ENCODE measurements around the gene RALY. TPM values are rescaled to one million over a fixed set of nuclear protein-coding genes. Genes with fewer than 3 reads are reported as not detected.
A peak's percentile ranks its signal among the peaks of the same experiment; 100 is the strongest.

Gene RALY
- total and polyA plus RNA-seq, 4 experiments from 2014 or later = 112 to 218 (median 153) TPM

- POLR2A ChIA-PET (ENCODE audit: partially characterized antibody) = no interaction called here
- Histone ChIP-seq H3K27ac (ENCODE audit: low read depth, low read length) (no peak overlapping the region), H3K27me3 (ENCODE audit: insufficient read depth, low read length) (no peaks in the 10 kb centered on the region), H3K36me3 (ENCODE audit: insufficient read depth, low read length) (no peaks in the 10 kb centered on the region), H3K4me3 (ENCODE audit: low read length in 2 of 2) (no peak overlapping the region), H3K9me3 (ENCODE audit: control insufficient read depth in 1 of 2, low read length in 2 of 2) (no peaks in the 10 kb centered on the region), H3K4me1 (ENCODE audit: insufficient read depth, low read length) (peaks cover 18% of the 10 kb centered on the region)
- CTCF ChIA-PET (ENCODE audit: partially characterized antibody) = no interaction called here
- peaks cover 14 to 26% (median 16%) of the 10 kb centered on the region in 4 donors for H3K4me1 Mint-ChIP-seq
- DNase-seq = no peak
- peak overlapping the region in 2 of 7 donors; percentile 25 to 38 for H3K27ac Mint-ChIP-seq
- H3K9me3 Mint-ChIP-seq = peaks cover 0 to 5% (median 0%) of the 10 kb centered on the region in 8 donors
- intact Hi-C loops (cut with micrococcal nuclease) = loop anchor here (5.0 kb wide), 2 partner anchors 187 to 673 kb away; partner anchors contain the start of genes AHCY and SNTA1
- peaks cover 4 to 21% of the 10 kb centered on the region in 2 donors for H3K36me3 Mint-ChIP-seq
- H3K27me3 Mint-ChIP-seq = peaks cover 0 to 2% of the 10 kb centered on the region in 2 donors
- peak overlapping the region in 4 of 8 donors; percentile 0 to 50 (median 28) for H3K4me3 Mint-ChIP-seq
Measured at GRCh38 chr20:34114809-34115208, 121.1 kb downstream of the RALY start.

DNA sequence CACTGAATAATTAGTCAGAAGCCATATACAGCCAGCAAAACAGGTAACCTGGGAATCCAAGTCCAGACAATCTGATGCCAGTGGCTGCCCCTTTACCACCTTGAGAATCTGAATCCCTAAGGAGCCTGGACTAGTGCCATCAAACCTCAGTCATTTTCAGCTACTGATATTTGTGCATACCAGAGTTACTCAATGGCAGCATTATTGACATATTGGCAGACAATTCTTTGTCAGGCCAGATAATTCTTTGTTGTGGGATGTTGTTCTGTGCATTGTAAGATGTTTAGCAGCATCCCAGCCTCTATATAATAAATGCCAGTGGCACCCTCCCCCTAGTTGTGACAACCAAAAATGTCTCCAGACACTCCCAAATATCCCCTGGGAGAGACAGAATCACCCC lies 121.5 kb downstream of the RALY start:
- CTCF ChIA-PET (ENCODE audit: partially characterized antibody) = no interaction called here
- POLR2A ChIA-PET (ENCODE audit: partially characterized antibody) = no interaction called here
- intact Hi-C loops (cut with micrococcal nuclease) = no loop called here
- peaks cover 11 to 22% (median 13%) of the 10 kb centered on the region in 4 donors for H3K4me1 Mint-ChIP-seq
- Histone ChIP-seq H3K27me3 (ENCODE audit: insufficient read depth, low read length) (no peaks in the 10 kb centered on the region), H3K27ac (ENCODE audit: low read depth, low read length) (no peak overlapping the region), H3K36me3 (ENCODE audit: insufficient read depth, low read length) (no peaks in the 10 kb centered on the region), H3K4me1 (ENCODE audit: insufficient read depth, low read length) (peaks cover 14% of the 10 kb centered on the region), H3K9me3 (ENCODE audit: control insufficient read depth in 1 of 2, low read length in 2 of 2) (no peaks in the 10 kb centered on the region), H3K4me3 (ENCODE audit: low read length in 2 of 2) (no peak overlapping the region)
- H3K27ac Mint-ChIP-seq = peak overlapping the region in 1 of 7 donors; percentile 38
- H3K27me3 Mint-ChIP-seq = peaks cover 0 to 2% of the 10 kb centered on the region in 2 donors
- H3K36me3 Mint-ChIP-seq = peaks cover 2 to 19% of the 10 kb centered on the region in 2 donors
- DNase-seq = no peak
- H3K9me3 Mint-ChIP-seq = peaks cover 0 to 5% (median 0%) of the 10 kb centered on the region in 8 donors
- no peak overlapping the region for H3K4me3 Mint-ChIP-seq

GRCh38 chr20:34120213-34120612 lies 126.5 kb downstream of the RALY start:
- POLR2A ChIA-PET (ENCODE audit: partially characterized antibody) = interaction anchor here (1.0 kb wide), 1 partner anchor 9 kb away, joined by 3 read pairs; no protein-coding TSS in a partner anchor
- Histone ChIP-seq H3K27me3 (ENCODE audit: insufficient read depth, low read length) (no peaks in the 10 kb centered on the region), H3K4me3 (ENCODE audit: low read length in 2 of 2) (no peak overlapping the region), H3K4me1 (ENCODE audit: insufficient read depth, low read length) (no peaks in the 10 kb centered on the region), H3K27ac (ENCODE audit: low read depth, low read length) (no peak overlapping the region), H3K9me3 (ENCODE audit: control insufficient read depth in 1 of 2, low read length in 2 of 2) (no peaks in the 10 kb centered on the region), H3K36me3 (ENCODE audit: insufficient read depth, low read length) (no peaks in the 10 kb centered on the region)
- Mint-ChIP-seq H3K27ac (no peak overlapping the region), H3K4me1 (no peaks in the 10 kb centered on the region), H3K27me3 (peaks cover 2 to 6% of the 10 kb centered on the region in 2 donors), H3K4me3 (no peak overlapping the region), H3K36me3 (no peaks in the 10 kb centered on the region), H3K9me3 (no peaks in the 10 kb centered on the region)
- intact Hi-C loops (cut with micrococcal nuclease) = no loop called here
- DNase-seq = no peak
- CTCF ChIA-PET (ENCODE audit: partially characterized antibody) = interaction anchor here (3.4 kb wide), 1 partner anchor 9 kb away, joined by 12 read pairs; no protein-coding TSS in a partner anchor

- Mint-ChIP-seq H3K27ac (no peak overlapping the region), H3K9me3 (no peaks in the 10 kb centered on the region), H3K27me3 (peaks cover 6 to 8% of the 10 kb centered on the region in 2 donors), H3K36me3 (no peaks in the 10 kb centered on the region), H3K4me3 (no peak overlapping the region), H3K4me1 (no peaks in the 10 kb centered on the region)
- ChIA-PET POLR2A (ENCODE audit: partially characterized antibody) (no interaction called here), CTCF (ENCODE audit: partially characterized antibody) (interaction anchor here (1.5 kb wide), 1 partner anchor 207 kb away, joined by 3 read pairs; no protein-coding TSS in a partner anchor)
- Histone ChIP-seq H3K4me3 (ENCODE audit: low read length in 2 of 2) (no peak overlapping the region), H3K27me3 (ENCODE audit: insufficient read depth, low read length) (no peaks in the 10 kb centered on the region), H3K4me1 (ENCODE audit: insufficient read depth, low read length) (no peaks in the 10 kb centered on the region), H3K36me3 (ENCODE audit: insufficient read depth, low read length) (no peaks in the 10 kb centered on the region), H3K27ac (ENCODE audit: low read depth, low read length) (no peak overlapping the region), H3K9me3 (ENCODE audit: control insufficient read depth in 1 of 2, low read length in 2 of 2) (no peaks in the 10 kb centered on the region)
- intact Hi-C loops (cut with micrococcal nuclease) = no loop called here
- no peak for DNase-seq
Measured at GRCh38 chr20:34122274-34122980, 128.7 kb downstream of the RALY start.

DNA sequence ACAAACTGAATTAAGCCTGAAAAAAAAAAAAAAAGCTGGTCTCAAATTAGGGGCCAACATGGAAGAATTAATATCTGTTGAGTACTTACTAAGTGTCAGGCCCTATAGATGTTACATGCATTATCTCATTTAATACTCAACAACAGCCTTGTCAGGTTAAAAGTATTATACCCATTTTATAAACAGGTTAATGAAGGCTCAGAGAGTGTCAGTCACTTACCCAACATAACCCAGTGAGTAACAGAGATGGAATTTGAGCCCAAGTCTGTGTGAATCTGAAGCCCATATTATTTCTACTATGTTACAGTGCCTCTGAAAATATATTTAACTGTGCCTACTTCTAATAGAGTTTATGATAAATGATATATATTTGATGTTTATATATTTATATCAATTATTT lies 129.6 kb downstream of the RALY start:
- Mint-ChIP-seq H3K36me3 (no peaks in the 10 kb centered on the region), H3K4me3 (no peak overlapping the region), H3K4me1 (no peaks in the 10 kb centered on the region), H3K27me3 (peaks cover 6 to 10% of the 10 kb centered on the region in 2 donors), H3K9me3 (no peaks in the 10 kb centered on the region), H3K27ac (no peak overlapping the region)
- Histone ChIP-seq H3K4me1 (ENCODE audit: insufficient read depth, low read length) (no peaks in the 10 kb centered on the region), H3K9me3 (ENCODE audit: control insufficient read depth in 1 of 2, low read length in 2 of 2) (no peaks in the 10 kb centered on the region), H3K36me3 (ENCODE audit: insufficient read depth, low read length) (no peaks in the 10 kb centered on the region), H3K27ac (ENCODE audit: low read depth, low read length) (no peak overlapping the region), H3K4me3 (ENCODE audit: low read length in 2 of 2) (no peak overlapping the region), H3K27me3 (ENCODE audit: insufficient read depth, low read length) (no peaks in the 10 kb centered on the region)
- DNase-seq = no peak
- intact Hi-C loops (cut with micrococcal nuclease) = no loop called here
- CTCF ChIA-PET (ENCODE audit: partially characterized antibody) = no interaction called here
- POLR2A ChIA-PET (ENCODE audit: partially characterized antibody) = no interaction called here

- no peaks in the 10 kb centered on the region for H3K27me3 ChIP-seq (ENCODE audit: insufficient read depth, low read length)
- Mint-ChIP-seq H3K27ac (no peak overlapping the region), H3K4me1 (peaks cover 3 to 4% (median 4%) of the 10 kb centered on the region in 4 donors), H3K4me3 (no peak overlapping the region), H3K36me3 (no peaks in the 10 kb centered on the region), H3K27me3 (peaks cover 6 to 8% of the 10 kb centered on the region in 2 donors), H3K9me3 (no peaks in the 10 kb centered on the region)
- H3K9me3 ChIP-seq (ENCODE audit: control insufficient read depth in 1 of 2, low read length in 2 of 2) = no peaks in the 10 kb centered on the region
- DNase-seq = no peak
- intact Hi-C loops (cut with micrococcal nuclease) = loop anchor here (5.0 kb wide), 1 partner anchor 1222 kb away; no protein-coding TSS in a partner anchor
- peaks cover 4% of the 10 kb centered on the region for H3K4me1 ChIP-seq (ENCODE audit: insufficient read depth, low read length)
- POLR2A ChIA-PET (ENCODE audit: partially characterized antibody) = no interaction called here
- H3K27ac ChIP-seq (ENCODE audit: low read depth, low read length) = no peak overlapping the region
- H3K4me3 ChIP-seq (ENCODE audit: low read length in 2 of 2) = no peak overlapping the region
- no peaks in the 10 kb centered on the region for H3K36me3 ChIP-seq (ENCODE audit: insufficient read depth, low read length)
- CTCF ChIA-PET (ENCODE audit: partially characterized antibody) = interaction anchor here (0.7 to 1.2 kb wide), 3 partner anchors 33 to 210 kb away, joined by 3 read pairs; no protein-coding TSS in a partner anchor
Measured at GRCh38 chr20:34124469-34125249, 130.9 kb downstream of the RALY start.

- intact Hi-C loops (cut with micrococcal nuclease) = loop anchor here (2.0 to 5.0 kb wide), 2 partner anchors 15 to 1225 kb away; partner anchors contain the start of gene EIF2S2
- Histone ChIP-seq H3K36me3 (ENCODE audit: insufficient read depth, low read length) (no peaks in the 10 kb centered on the region), H3K4me3 (ENCODE audit: low read length in 2 of 2) (no peak overlapping the region), H3K27ac (ENCODE audit: low read depth, low read length) (no peak overlapping the region), H3K4me1 (ENCODE audit: insufficient read depth, low read length) (peaks cover 4% of the 10 kb centered on the region), H3K27me3 (ENCODE audit: insufficient read depth, low read length) (no peaks in the 10 kb centered on the region), H3K9me3 (ENCODE audit: control insufficient read depth in 1 of 2, low read length in 2 of 2) (no peaks in the 10 kb centered on the region)
- Mint-ChIP-seq H3K4me3 (no peak overlapping the region), H3K27ac (peak overlapping the region in 1 of 7 donors; percentile 47), H3K9me3 (peaks cover 0 to 2% (median 0%) of the 10 kb centered on the region in 8 donors), H3K36me3 (no peaks in the 10 kb centered on the region), H3K4me1 (peaks cover 4 to 6% (median 4%) of the 10 kb centered on the region in 4 donors), H3K27me3 (peaks cover 6 to 8% of the 10 kb centered on the region in 2 donors)
- CTCF ChIA-PET (ENCODE audit: partially characterized antibody) = interaction anchor here (1.1 to 3.6 kb wide), 4 partner anchors 59 to 333 kb away, joined by 3 to 50 read pairs (median 4); no protein-coding TSS in a partner anchor
- POLR2A ChIA-PET (ENCODE audit: partially characterized antibody) = no interaction called here
- DNase-seq = no peak
Measured at GRCh38 chr20:34127792-34128191, 134.1 kb downstream of the RALY start.
